ENCODE results near the gene TFB1M.

DNA sequence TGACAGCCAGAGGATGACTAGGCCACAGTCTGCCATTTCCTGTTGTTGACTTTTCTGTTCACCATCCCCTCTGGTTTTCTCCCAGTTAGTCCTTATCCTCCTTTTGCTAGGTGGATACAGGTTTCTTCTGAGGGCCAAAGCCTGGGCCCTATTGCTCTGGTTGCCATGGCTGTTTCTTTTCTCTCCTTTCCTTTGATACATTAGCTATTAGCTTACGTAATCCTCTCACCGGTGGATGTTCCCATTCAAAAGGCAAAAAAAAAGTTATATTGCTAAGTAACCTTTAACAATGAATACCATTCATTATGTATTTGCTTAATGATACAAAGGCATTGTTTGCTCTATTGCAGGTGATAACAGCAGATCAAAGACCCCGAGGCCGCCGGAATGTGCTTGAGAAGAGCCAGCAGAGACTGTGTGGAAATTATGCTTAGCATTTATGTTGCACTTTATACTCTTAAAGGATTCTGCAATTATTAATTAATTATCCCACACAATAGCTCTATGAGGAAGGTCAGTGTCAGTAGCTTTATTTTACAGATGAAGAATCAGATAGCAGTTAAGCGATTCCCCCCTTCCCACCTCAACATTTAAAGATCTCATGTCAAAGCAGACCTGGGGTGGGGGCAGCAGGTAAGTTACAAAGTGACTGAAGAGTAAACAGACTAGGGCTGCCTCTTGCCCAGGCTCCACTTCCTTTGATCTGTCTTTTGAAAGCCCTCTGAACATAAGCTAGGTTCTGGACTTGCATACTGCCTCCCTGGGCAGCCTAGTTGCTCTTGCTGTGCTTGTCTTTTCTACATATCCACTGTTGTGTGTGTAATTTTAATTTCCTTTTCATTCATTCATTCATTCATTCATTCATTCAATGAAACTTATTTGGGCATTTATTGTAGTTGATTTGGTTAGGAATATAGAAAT lies 14.5 kb upstream of the TFB1M start:
- TF ChIP-seq, protein P1, sequence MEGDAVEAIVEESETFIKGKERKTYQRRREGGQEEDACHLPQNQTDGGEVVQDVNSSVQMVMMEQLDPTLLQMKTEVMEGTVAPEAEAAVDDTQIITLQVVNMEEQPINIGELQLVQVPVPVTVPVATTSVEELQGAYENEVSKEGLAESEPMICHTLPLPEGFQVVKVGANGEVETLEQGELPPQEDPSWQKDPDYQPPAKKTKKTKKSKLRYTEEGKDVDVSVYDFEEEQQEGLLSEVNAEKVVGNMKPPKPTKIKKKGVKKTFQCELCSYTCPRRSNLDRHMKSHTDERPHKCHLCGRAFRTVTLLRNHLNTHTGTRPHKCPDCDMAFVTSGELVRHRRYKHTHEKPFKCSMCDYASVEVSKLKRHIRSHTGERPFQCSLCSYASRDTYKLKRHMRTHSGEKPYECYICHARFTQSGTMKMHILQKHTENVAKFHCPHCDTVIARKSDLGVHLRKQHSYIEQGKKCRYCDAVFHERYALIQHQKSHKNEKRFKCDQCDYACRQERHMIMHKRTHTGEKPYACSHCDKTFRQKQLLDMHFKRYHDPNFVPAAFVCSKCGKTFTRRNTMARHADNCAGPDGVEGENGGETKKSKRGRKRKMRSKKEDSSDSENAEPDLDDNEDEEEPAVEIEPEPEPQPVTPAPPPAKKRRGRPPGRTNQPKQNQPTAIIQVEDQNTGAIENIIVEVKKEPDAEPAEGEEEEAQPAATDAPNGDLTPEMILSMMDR (IDR thresholded peaks at IDR 0.05), result no peak
- no peak for TF ChIP-seq POLR2AphosphoS5 (IDR thresholded peaks at IDR 0.05; ENCODE audit: insufficient read depth in 1 of 2, low read depth in 1 of 2)

Data from vagina (tissue), 2 donors.